ENCODE data around the gene KRCC1.

Gene KRCC1

DNA sequence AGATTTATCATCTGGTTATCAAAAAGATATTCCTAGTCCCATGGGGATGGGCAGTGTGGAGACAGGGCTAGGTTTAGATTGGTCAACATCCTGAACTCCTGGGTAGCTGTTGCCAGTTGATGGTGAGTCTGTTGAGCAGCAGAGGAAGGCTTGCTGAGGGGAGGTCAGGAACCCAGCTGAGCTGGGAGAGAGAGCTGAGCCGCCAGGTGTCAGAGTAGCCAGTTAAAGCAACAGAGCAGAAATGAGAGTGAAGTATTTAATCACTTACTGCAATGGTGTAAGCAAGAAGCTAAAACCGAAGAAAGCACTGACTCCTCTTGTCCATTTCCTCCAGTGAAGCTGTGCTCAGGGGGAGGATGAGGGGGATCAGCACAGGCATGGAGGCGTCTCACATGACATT, 41.6 kb upstream of the KRCC1 start:
- in situ Hi-C loops (cut with HindIII; ENCODE audit: low pct_ligation_motif_present, low sequenced_read_pairs), result no loop called here
- Histone ChIP-seq H3K27ac (no peak overlapping the region), H3K4me3 (ENCODE audit: low read depth, low read length) (no peak overlapping the region), H3K27me3 (replicated peaks) (no peaks in the 10 kb centered on the region), H3K36me3 (replicated peaks) (no peaks in the 10 kb centered on the region)
- TF ChIP-seq, protein P1, sequence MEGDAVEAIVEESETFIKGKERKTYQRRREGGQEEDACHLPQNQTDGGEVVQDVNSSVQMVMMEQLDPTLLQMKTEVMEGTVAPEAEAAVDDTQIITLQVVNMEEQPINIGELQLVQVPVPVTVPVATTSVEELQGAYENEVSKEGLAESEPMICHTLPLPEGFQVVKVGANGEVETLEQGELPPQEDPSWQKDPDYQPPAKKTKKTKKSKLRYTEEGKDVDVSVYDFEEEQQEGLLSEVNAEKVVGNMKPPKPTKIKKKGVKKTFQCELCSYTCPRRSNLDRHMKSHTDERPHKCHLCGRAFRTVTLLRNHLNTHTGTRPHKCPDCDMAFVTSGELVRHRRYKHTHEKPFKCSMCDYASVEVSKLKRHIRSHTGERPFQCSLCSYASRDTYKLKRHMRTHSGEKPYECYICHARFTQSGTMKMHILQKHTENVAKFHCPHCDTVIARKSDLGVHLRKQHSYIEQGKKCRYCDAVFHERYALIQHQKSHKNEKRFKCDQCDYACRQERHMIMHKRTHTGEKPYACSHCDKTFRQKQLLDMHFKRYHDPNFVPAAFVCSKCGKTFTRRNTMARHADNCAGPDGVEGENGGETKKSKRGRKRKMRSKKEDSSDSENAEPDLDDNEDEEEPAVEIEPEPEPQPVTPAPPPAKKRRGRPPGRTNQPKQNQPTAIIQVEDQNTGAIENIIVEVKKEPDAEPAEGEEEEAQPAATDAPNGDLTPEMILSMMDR (IDR thresholded peaks at IDR 0.05; ENCODE audit: low read depth, low read length, missing control alignments), result no peak
- no peak for DNase-seq

DNA sequence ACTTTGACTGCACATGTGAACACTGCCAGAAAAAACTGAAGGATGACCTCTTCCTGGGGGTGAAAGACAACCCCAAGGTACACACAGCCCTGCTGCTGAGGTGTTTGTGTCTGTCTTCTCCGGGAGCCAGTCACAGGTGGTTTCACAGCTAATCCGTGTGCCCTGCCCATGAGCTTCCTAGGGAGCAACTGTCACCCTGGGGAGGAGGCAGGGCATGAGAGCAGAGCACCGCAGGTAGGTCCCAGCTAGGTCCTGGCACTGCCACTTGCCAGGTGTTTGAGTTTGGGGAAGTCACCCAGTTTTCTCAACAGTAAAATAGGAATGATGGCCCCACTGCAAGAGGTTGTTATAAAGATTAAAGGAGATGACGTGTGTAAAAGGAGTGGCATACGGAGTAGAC, 41.1 kb upstream of the KRCC1 start:
- TF ChIP-seq, protein P1 (IDR thresholded peaks at IDR 0.05; ENCODE audit: low read depth, low read length, missing control alignments), result no peak
- H3K4me3 ChIP-seq (ENCODE audit: low read depth, low read length), result no peak overlapping the region
- H3K27me3 ChIP-seq (replicated peaks), result no peaks in the 10 kb centered on the region
- H3K36me3 ChIP-seq (replicated peaks), result no peaks in the 10 kb centered on the region
- DNase-seq, result no peak
- no peak overlapping the region for H3K27ac ChIP-seq
- in situ Hi-C loops (cut with HindIII; ENCODE audit: low pct_ligation_motif_present, low sequenced_read_pairs), result no loop called here

DNA sequence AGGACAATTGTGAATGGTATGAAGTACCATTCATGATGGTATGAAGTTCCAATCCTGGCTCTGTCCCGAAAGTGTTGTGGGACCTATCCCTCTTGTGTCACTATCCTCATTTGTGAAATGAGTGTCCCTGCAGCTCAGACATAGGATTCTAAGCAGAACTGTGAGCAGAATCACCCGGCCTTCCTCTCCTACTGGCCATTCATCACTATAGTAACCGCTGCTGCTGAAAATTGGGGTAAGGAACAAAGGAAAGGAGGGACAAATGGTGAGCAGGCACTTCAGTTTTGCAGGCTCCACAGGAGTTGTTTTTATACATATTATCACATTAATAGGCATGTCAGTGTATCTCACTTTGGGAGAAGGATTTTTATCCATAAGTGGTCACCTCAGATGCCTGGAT, 39.4 kb upstream of the KRCC1 start:
- in situ Hi-C loops (cut with HindIII; ENCODE audit: low pct_ligation_motif_present, low sequenced_read_pairs), result no loop called here
- Histone ChIP-seq H3K27ac (no peak overlapping the region), H3K27me3 (replicated peaks) (no peaks in the 10 kb centered on the region), H3K36me3 (replicated peaks) (no peaks in the 10 kb centered on the region), H3K4me3 (ENCODE audit: low read depth, low read length) (no peak overlapping the region)
- no peak for DNase-seq
- TF ChIP-seq, protein P1 (IDR thresholded peaks at IDR 0.05; ENCODE audit: low read depth, low read length, missing control alignments), result no peak

DNA sequence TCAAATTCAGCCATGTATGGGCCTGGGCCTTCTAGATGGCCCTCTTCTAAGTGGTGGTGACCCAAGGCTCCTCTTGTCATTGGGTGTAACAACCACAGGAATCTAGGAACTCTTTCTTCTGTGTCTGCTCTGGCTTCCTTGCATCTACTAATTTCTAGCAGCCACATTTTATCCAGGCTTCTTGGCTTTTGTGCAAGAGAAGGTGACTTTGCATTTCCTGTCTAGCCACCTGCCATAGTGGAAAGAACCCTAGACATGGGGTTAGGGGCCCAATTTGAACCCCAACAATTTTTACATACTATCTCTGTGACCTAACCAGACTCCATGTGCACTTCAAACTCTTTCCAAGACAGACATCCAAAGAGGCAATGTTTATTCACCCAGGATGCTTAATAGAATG, 37.2 kb upstream of the KRCC1 start:
- in situ Hi-C loops (cut with HindIII; ENCODE audit: low pct_ligation_motif_present, low sequenced_read_pairs), result no loop called here
- no peak for DNase-seq
- Histone ChIP-seq H3K27me3 (replicated peaks) (no peaks in the 10 kb centered on the region), H3K4me3 (ENCODE audit: low read depth, low read length) (no peak overlapping the region), H3K36me3 (replicated peaks) (no peaks in the 10 kb centered on the region), H3K27ac (no peak overlapping the region)
- TF ChIP-seq, protein P1 (IDR thresholded peaks at IDR 0.05; ENCODE audit: low read depth, low read length, missing control alignments), result no peak

DNA sequence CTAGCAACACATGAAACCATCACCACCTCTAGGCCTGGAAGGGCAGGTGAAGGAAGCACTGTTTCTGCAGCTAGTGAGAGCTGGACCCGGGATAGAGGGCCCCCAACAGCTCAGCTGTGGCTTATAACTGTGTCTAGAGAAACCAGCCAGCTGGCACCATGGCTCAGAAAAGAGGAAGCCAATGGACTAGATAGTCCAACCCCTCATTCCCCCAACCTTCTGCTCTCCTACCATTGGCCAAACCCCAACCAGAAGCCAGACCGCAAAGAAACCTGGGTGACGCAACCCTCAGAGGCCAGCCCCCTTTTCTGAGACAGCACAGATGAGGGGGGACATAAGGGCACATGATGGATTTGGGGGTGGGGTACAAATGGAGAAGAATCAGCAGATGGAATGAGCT, 36.4 kb upstream of the KRCC1 start:
- TF ChIP-seq, protein P1 (IDR thresholded peaks at IDR 0.05; ENCODE audit: low read depth, low read length, missing control alignments), result no peak
- Histone ChIP-seq H3K4me3 (ENCODE audit: low read depth, low read length) (no peak overlapping the region), H3K27ac (no peak overlapping the region), H3K36me3 (replicated peaks) (no peaks in the 10 kb centered on the region), H3K27me3 (replicated peaks) (no peaks in the 10 kb centered on the region)
- in situ Hi-C loops (cut with HindIII; ENCODE audit: low pct_ligation_motif_present, low sequenced_read_pairs), result no loop called here
- no peak for DNase-seq

DNA sequence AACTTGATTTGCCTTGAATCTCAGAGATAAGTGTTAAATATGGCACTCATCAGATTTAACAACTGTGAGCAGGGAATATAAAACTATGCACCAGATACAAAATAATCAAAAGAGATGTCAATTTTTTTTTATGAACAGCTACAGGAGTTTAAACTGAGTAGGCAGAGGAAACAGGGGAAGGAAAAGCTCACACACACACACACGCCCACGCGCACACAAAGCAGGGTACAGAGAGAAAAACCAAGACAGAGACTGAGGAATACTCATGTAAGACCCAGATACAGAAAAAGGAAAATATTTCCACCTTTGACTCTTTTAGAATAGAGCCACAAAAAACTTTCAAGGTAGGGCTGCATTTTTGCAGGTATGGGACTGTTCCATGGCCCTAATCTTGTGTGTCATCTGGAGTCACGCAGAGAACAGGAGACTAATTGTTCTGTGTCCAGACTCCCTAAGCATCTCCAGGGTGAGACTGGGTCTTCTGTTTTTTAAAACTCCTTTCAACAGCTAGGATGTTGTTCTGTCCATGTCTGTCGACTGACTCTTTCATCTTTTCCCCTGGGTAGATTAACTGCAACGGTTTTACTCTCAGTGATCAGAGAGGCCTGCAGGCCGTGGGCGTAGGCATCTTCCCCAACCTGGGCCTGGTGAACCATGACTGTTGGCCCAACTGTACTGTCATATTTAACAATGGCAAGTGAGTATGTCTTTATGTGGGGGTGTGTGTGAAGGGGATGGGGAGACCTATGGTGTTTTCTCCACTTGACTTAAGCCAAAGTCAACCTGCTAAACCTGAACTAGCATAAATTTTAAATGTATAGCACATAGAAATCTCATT, 35.1 kb upstream of the KRCC1 start:
- TF ChIP-seq, protein P1 (IDR thresholded peaks at IDR 0.05; ENCODE audit: low read depth, low read length, missing control alignments), result no peak
- no peaks in the 10 kb centered on the region for H3K27me3 ChIP-seq (replicated peaks)
- no peak overlapping the region for H3K27ac ChIP-seq
- in situ Hi-C loops (cut with HindIII; ENCODE audit: low pct_ligation_motif_present, low sequenced_read_pairs), result no loop called here
- no peak overlapping the region for H3K4me3 ChIP-seq (ENCODE audit: low read depth, low read length)
- no peaks in the 10 kb centered on the region for H3K36me3 ChIP-seq (replicated peaks)
- DNase-seq, result no peak
